Fibroblast of pulmonary artery (primary cell): Measurements from ENCODE around the gene ARL14EPL.
A peak's percentile ranks its signal among the peaks of the same experiment; 100 is the strongest.

Experiments used
- DNase-seq: peaks from one replicate; pipeline ENCODE4 v3.0.0-alpha.2; 2010; ENCODE audit warnings: low read depth
- H3K4me3 ChIP-seq: replicated peaks from 2 replicates; pipeline ENCODE4 v1.5.1; 2011; ENCODE audit warnings: low read depth, mild to moderate bottlenecking, control low read depth, low read length, moderate library complexity
- TF ChIP-seq, protein P1 (sequence below): IDR thresholded peaks from 2 replicates; pipeline ENCODE4 v1.5.1; 2011; ENCODE audit warnings: mild to moderate bottlenecking, control low read depth, low read length, inconsistent platforms; ENCODE audit errors: missing control alignments

The ARL14EPL gene

DNA sequence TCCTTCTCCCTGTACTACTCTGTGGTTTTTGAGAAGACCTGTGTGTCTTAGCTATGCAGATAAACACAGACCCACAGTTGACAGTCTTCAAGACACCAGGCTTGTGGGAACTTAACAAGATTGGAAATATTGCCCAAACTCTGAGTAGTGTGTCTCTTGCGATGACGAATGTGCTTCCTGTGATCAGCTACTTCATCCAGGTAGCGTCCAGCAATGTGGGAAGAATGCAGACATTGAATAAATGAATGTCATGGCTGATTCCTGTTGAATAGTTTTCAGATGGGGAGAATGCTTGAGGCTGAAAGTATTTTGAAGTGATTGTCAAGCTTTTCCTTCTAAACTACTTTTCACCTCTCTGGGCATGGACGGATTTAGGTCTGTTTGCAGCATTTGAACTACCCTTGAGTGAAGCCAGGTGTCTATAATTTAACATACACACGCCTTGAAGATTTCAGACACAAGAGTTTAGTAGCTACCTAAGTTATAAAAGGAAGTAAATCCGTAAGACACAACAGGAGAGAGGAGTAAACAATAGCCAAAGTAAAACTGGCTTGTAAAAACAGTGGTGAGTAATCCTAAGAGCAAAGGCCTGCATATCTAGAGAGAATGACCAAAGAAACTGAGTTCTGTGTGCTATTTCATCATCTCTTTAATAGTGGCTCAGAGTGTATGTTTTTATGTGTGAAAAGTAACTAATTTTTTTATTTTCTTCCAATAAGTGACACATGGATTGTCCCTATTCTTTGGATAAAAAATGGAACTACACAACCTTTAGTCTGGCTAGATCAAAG lies 30.0 kb upstream of the ARL14EPL start:
- no peak overlapping the region for H3K4me3 ChIP-seq
- TF ChIP-seq, protein P1, sequence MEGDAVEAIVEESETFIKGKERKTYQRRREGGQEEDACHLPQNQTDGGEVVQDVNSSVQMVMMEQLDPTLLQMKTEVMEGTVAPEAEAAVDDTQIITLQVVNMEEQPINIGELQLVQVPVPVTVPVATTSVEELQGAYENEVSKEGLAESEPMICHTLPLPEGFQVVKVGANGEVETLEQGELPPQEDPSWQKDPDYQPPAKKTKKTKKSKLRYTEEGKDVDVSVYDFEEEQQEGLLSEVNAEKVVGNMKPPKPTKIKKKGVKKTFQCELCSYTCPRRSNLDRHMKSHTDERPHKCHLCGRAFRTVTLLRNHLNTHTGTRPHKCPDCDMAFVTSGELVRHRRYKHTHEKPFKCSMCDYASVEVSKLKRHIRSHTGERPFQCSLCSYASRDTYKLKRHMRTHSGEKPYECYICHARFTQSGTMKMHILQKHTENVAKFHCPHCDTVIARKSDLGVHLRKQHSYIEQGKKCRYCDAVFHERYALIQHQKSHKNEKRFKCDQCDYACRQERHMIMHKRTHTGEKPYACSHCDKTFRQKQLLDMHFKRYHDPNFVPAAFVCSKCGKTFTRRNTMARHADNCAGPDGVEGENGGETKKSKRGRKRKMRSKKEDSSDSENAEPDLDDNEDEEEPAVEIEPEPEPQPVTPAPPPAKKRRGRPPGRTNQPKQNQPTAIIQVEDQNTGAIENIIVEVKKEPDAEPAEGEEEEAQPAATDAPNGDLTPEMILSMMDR, result no peak
- peak; percentile 32 for DNase-seq

DNA sequence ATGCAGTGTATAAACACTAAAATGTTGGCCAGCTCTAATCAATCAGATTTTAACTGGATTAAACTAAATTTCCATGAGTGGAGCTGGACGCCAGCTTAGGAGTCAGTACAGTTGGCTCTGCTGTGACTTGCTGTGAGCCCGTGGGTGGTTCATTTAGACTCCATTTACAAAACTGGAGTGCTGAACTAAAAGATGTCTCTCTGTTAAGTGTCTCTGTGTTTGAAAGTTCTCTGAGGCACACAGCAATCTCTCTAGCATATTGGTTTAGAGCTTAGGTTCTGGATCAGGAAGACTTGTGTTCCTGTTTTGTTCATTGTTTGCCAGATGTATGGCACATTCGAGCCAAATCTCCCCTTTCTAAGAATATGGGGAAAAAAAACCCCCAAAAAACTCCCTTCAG lies 28.0 kb upstream of the ARL14EPL start:
- TF ChIP-seq, protein P1, result no peak
- no peak overlapping the region for H3K4me3 ChIP-seq
- DNase-seq, result no peak

DNA sequence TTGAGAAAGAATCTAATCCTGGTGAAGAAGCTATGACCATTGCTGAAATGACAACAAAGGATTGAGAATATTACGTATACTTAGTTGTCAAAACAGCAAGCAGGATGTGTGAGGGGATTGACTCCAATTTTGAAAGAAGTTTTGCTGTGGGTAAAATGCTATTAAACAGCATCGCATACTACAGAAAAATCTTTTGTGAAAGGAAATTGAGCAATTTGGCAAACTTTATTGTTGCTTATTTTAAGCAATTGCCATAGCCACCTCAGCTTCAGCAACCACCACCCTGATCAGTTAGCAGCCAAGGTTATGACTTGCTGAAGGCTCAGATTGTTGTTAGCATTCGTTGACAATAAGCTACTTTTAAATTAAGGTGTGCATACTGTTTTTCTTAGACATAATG lies 22.5 kb upstream of the ARL14EPL start:
- peak; percentile 11 for DNase-seq
- TF ChIP-seq, protein P1, result no peak
- no peak overlapping the region for H3K4me3 ChIP-seq

DNA sequence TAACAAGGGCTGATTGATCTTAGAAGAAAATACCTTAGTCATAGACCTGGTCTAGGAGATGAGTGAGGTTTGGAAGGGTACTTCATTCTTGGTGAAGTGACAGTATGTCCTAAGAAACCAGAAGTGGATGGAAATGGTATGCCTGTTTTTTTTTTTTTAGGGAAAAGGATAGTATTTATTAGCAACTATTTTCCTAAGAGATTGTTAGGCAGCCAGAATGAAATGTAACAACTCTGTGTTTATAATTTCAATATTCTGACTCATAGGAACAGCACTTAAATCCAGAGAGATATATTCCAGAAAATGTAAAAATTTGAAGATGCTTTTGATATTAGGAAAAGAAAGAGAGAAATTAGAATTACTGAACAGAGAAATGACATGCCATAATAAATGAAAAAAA lies 21.2 kb upstream of the ARL14EPL start:
- H3K4me3 ChIP-seq, result no peak overlapping the region
- TF ChIP-seq, protein P1, result no peak
- DNase-seq, result no peak

DNA sequence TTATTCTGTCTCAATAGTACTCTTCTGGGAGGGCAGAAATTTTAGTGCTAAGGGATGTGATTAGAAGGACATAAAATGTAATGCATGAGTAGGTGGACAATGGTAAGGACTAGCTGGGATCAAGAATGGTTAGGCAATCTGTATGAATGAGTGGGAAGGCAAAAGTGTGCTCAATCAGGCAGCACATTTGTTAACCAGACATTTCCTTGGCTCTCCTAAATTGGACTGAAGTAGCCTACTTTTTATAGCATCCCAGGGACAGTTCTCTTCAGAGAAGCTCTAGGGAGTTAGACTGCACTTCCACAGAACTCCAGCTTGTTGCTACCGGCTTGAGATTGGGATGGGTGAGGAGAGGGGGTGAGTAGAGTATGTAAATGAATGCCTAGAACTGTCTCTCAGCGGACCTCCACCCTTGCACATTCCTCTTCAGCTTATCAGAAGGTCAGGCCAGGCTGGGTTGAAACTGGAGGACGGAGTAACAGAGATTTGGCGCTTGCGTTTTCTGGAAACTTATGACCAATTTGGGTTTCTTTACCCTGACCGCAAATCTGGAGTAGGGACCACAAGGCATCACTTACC lies 19.0 kb upstream of the ARL14EPL start:
- DNase-seq, result peak; percentile 14
- no peak overlapping the region for H3K4me3 ChIP-seq
- TF ChIP-seq, protein P1, result no peak

DNA sequence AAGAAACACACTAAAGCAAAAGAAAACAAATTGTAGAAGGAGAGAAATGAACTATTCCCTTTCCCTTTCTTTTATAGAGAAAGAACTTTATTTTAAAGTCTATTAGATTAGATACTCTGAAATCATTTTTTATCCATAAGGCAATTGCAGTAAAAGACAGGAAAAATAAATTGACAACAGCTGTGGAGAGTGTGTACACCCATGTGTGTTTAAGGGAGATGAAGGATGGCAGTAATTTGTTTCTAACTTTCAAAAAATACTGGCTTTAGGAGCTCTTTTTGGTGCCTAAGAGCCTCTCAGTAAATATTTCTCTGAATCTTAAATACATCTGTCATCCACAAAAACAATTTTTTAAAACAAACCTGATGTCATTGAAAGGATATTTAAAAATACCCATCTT lies 18.3 kb upstream of the ARL14EPL start:
- no peak overlapping the region for H3K4me3 ChIP-seq
- TF ChIP-seq, protein P1, result no peak
- DNase-seq, result no peak
